ENCODE measurements around the gene DAPL1. TPM values are rescaled to one million over a fixed set of nuclear protein-coding genes. Genes with fewer than 3 reads are reported as not detected.

DAPL1 gene
- total RNA-seq, 2 donors from 2014 or later, result not detected

GRCh38 chr2:158806941-158807340 is 11.8 kb downstream of the DAPL1 start:
- Histone ChIP-seq H3K27ac (no peak overlapping the region), H3K4me1 (ENCODE audit: control insufficient read depth in 1 of 2, low read depth in 2 of 2) (peaks cover 0 to 32% of the 10 kb centered on the region in 2 donors), H3K27me3 (replicated peaks; ENCODE audit: insufficient read depth) (no peaks in the 10 kb centered on the region), H3K9me3 (no peaks in the 10 kb centered on the region), H3K4me3 (no peak overlapping the region), H3K36me3 (no peaks in the 10 kb centered on the region)
- no peak for TF ChIP-seq CTCF (IDR thresholded peaks at IDR 0.05)
- ATAC-seq (ENCODE audit: insufficient number of reproducible peaks, low FRiP score, low read depth) (no peak), DNase-seq (ENCODE audit: low spot score) (no peak)

- Histone ChIP-seq H3K9me3 (no peaks in the 10 kb centered on the region), H3K27me3 (replicated peaks; ENCODE audit: insufficient read depth) (no peaks in the 10 kb centered on the region), H3K27ac (no peak overlapping the region), H3K4me1 (ENCODE audit: control insufficient read depth in 1 of 2, low read depth in 2 of 2) (peaks cover 0 to 32% of the 10 kb centered on the region in 2 donors), H3K4me3 (no peak overlapping the region), H3K36me3 (no peaks in the 10 kb centered on the region)
- DNase-seq (ENCODE audit: low spot score), result no peak
- TF ChIP-seq CTCF (IDR thresholded peaks at IDR 0.05), result no peak
- no peak for ATAC-seq (ENCODE audit: insufficient number of reproducible peaks, low FRiP score, low read depth)
Measured at GRCh38 chr2:158808426-158808825, 13.3 kb downstream of the DAPL1 start.

- Histone ChIP-seq H3K9me3 (no peaks in the 10 kb centered on the region), H3K27ac (no peak overlapping the region), H3K27me3 (replicated peaks; ENCODE audit: insufficient read depth) (no peaks in the 10 kb centered on the region), H3K4me1 (ENCODE audit: control insufficient read depth in 1 of 2, low read depth in 2 of 2) (peaks cover 4 to 36% of the 10 kb centered on the region in 2 donors), H3K4me3 (no peak overlapping the region), H3K36me3 (no peaks in the 10 kb centered on the region)
- no peak for TF ChIP-seq CTCF (IDR thresholded peaks at IDR 0.05)
- DNase-seq (ENCODE audit: low spot score) (no peak), ATAC-seq (ENCODE audit: insufficient number of reproducible peaks, low FRiP score, low read depth) (no peak)
Measured at GRCh38 chr2:158809816-158810215, 14.7 kb downstream of the DAPL1 start.

GRCh38 chr2:158810731-158811460 is 15.8 kb downstream of the DAPL1 start:
- no peak overlapping the region for H3K27ac ChIP-seq
- ATAC-seq (ENCODE audit: insufficient number of reproducible peaks, low FRiP score, low read depth), result no peak

GRCh38 chr2:158815166-158815565 is 20.0 kb downstream of the DAPL1 start:
- H3K4me3 ChIP-seq, result no peak overlapping the region
- DNase-seq (ENCODE audit: low spot score), result no peak
- H3K27me3 ChIP-seq (replicated peaks; ENCODE audit: insufficient read depth), result no peaks in the 10 kb centered on the region
- H3K27ac ChIP-seq, result no peak overlapping the region
- no peak for ATAC-seq (ENCODE audit: insufficient number of reproducible peaks, low FRiP score, low read depth)
- peaks cover 32 to 57% of the 10 kb centered on the region in 2 donors for H3K4me1 ChIP-seq (ENCODE audit: control insufficient read depth in 1 of 2, low read depth in 2 of 2)
- no peaks in the 10 kb centered on the region for H3K9me3 ChIP-seq
- TF ChIP-seq CTCF (IDR thresholded peaks at IDR 0.05), result no peak
- H3K36me3 ChIP-seq, result no peaks in the 10 kb centered on the region

More at GRCh38 chr2:158810731-158811460, 15.8 kb downstream of the DAPL1 start:
- no peak for DNase-seq (ENCODE audit: low spot score)
- no peak for TF ChIP-seq CTCF (IDR thresholded peaks at IDR 0.05)
- Histone ChIP-seq H3K27me3 (replicated peaks; ENCODE audit: insufficient read depth) (no peaks in the 10 kb centered on the region), H3K9me3 (no peaks in the 10 kb centered on the region), H3K36me3 (no peaks in the 10 kb centered on the region), H3K4me3 (no peak overlapping the region), H3K4me1 (ENCODE audit: control insufficient read depth in 1 of 2, low read depth in 2 of 2) (peaks cover 15 to 42% of the 10 kb centered on the region in 2 donors)

All from thoracic aorta (tissue), 2 donors.